Thoracic aorta (tissue), 2 donors: ENCODE data around the gene CATSPER1. TPM values are rescaled to one million over a fixed set of nuclear protein-coding genes. Genes with fewer than 3 reads are reported as not detected.

Source experiments
- ATAC-seq: fragments of 150-250 bp; one replicate; pipeline ENCODE4 v1.8.0; 2017; ENCODE audit warnings: low read depth; ENCODE audit not compliant: insufficient number of reproducible peaks, low FRiP score
- DNase-seq: peaks from one replicate; pipeline ENCODE4 v3.0.0-alpha.2; 2020; ENCODE audit warnings: low spot score
- H3K27ac ChIP-seq, 2 donors: fragments of 200-600 bp; sonication (generic); 1 replicate in 1 of 2; 2 replicates in 1 of 2; pipeline ENCODE4 v1.5.1; 2016; ENCODE audit warnings: mild to moderate bottlenecking in 2 of 2, moderate library complexity in 2 of 2
- H3K27me3 ChIP-seq: fragments of 200-600 bp; sonication (generic); replicated peaks from 2 replicates; pipeline ENCODE4 v1.6.0; 2016; ENCODE audit warnings: mild to moderate bottlenecking; ENCODE audit not compliant: insufficient read depth
- H3K36me3 ChIP-seq: fragments of 200-600 bp; sonication (generic); one replicate; pipeline ENCODE4 v1.5.1; 2016
- H3K4me1 ChIP-seq, 2 donors: fragments of 200-600 bp; sonication (generic); 1 replicate in 1 of 2; 2 replicates in 1 of 2; pipeline versions ENCODE4 v1.5.1 to v1.6.0; 2016; ENCODE audit warnings: low read depth in 2 of 2, mild to moderate bottlenecking in 1 of 2; ENCODE audit not compliant: control insufficient read depth in 1 of 2
- H3K4me3 ChIP-seq: fragments of 200-600 bp; sonication (generic); 2 replicates; pipeline ENCODE4 v1.5.1; 2016; ENCODE audit warnings: mild to moderate bottlenecking
- H3K9me3 ChIP-seq: fragments of 200-600 bp; sonication (generic); 2 replicates; pipeline ENCODE4 v1.5.1; 2016
- CTCF ChIP-seq: fragments of 200-600 bp; sonication (generic); IDR thresholded peaks from one replicate; pipeline ENCODE4 v1.5.1; 2019; ENCODE audit warnings: antibody characterized with exemption
- total RNA-seq, 2 donors: library from RNA; depleted of rRNA; stranded (reverse); fragments of >200 nt; gene quantifications; one replicate each; pipeline versions ENCODE4 v1.1.0 to v1.2.3, GENCODE V29; 2016

Gene CATSPER1
- not detected for total RNA-seq

- H3K27me3 ChIP-seq = no peaks in the 10 kb centered on the region
- no peaks in the 10 kb centered on the region for H3K36me3 ChIP-seq
- H3K4me3 ChIP-seq = no peak within 1 kb of the TSS
- H3K27ac ChIP-seq = no peak within 1 kb of the TSS
- no peak for ATAC-seq
- peaks cover 9 to 20% of the 10 kb centered on the region in 2 donors for H3K4me1 ChIP-seq
- no peak for TF ChIP-seq CTCF
- DNase-seq = no peak
- no peaks in the 10 kb centered on the region for H3K9me3 ChIP-seq
Measured at GRCh38 chr11:66026017-66026529, at the start of gene CATSPER1. TSS of gene CATSPER1 (minus strand) at chr11:66026479. CDS start at chr11:66026379, 100 bp downstream.

GRCh38 chr11:66075273-66075672, 49.0 kb upstream of the CATSPER1 start:
- no peak for DNase-seq
- Histone ChIP-seq H3K27me3 (no peaks in the 10 kb centered on the region), H3K4me3 (no peak overlapping the region), H3K9me3 (no peaks in the 10 kb centered on the region), H3K27ac (no peak overlapping the region), H3K4me1 (peaks cover 21 to 30% of the 10 kb centered on the region in 2 donors), H3K36me3 (no peaks in the 10 kb centered on the region)
- no peak for ATAC-seq
- TF ChIP-seq CTCF = no peak

- no peak overlapping the region for H3K4me3 ChIP-seq
- peaks cover 4% of the 10 kb centered on the region for H3K36me3 ChIP-seq
- no peak overlapping the region for H3K27ac ChIP-seq
- H3K27me3 ChIP-seq = no peaks in the 10 kb centered on the region
- H3K9me3 ChIP-seq = no peaks in the 10 kb centered on the region
- no peak for TF ChIP-seq CTCF
- ATAC-seq (no peak), DNase-seq (no peak)
- H3K4me1 ChIP-seq = peaks cover 24 to 38% of the 10 kb centered on the region in 2 donors
Measured at GRCh38 chr11:66073669-66074068, 47.4 kb upstream of the CATSPER1 start.

GRCh38 chr11:66072518-66072917, 46.2 kb upstream of the CATSPER1 start:
- H3K9me3 ChIP-seq = no peaks in the 10 kb centered on the region
- no peak overlapping the region for H3K4me3 ChIP-seq
- no peak for TF ChIP-seq CTCF
- peaks cover 13% of the 10 kb centered on the region for H3K36me3 ChIP-seq
- H3K27ac ChIP-seq = no peak overlapping the region
- ATAC-seq (no peak), DNase-seq (no peak)
- H3K27me3 ChIP-seq = no peaks in the 10 kb centered on the region
- peaks cover 27 to 47% of the 10 kb centered on the region in 2 donors for H3K4me1 ChIP-seq

GRCh38 chr11:66072081-66072480, 45.8 kb upstream of the CATSPER1 start:
- Histone ChIP-seq H3K27ac (peak overlapping the region in 1 of 2 donors; percentile 82), H3K4me3 (no peak overlapping the region), H3K9me3 (no peaks in the 10 kb centered on the region), H3K4me1 (peaks cover 26 to 45% of the 10 kb centered on the region in 2 donors), H3K27me3 (no peaks in the 10 kb centered on the region), H3K36me3 (peaks cover 17% of the 10 kb centered on the region)
- DNase-seq (no peak), ATAC-seq (no peak)
- TF ChIP-seq CTCF = no peak
